Trophoblast cell (in vitro differentiated cells and primary cell): ENCODE data around the gene FPR3. TPM values are rescaled to one million over a fixed set of nuclear protein-coding genes. Genes with fewer than 3 reads are reported as not detected.
A peak's percentile ranks its signal among the peaks of the same experiment; 100 is the strongest.

ENCODE experiments used
- DNase-seq, 2 donors: peaks; one replicate each; pipeline ENCODE4 v3.0.0-alpha.2; 2016
- H2AFZ ChIP-seq: 2 replicates; pipeline ENCODE4 v1.6.1; 2013; ENCODE audit warnings: low read length, moderate library complexity, mild to moderate bottlenecking; ENCODE audit not compliant: insufficient read depth, poor library complexity
- H2AK5ac ChIP-seq: 2 replicates; pipeline ENCODE4 v1.6.1; 2013; ENCODE audit warnings: mild to moderate bottlenecking, low read length
- H2BK120ac ChIP-seq: 2 replicates; pipeline ENCODE4 v1.6.1; 2013; ENCODE audit warnings: low read length, mild to moderate bottlenecking, moderate library complexity; ENCODE audit not compliant: insufficient read depth, poor library complexity
- H2BK12ac ChIP-seq: 2 replicates; pipeline ENCODE4 v1.6.1; 2013; ENCODE audit warnings: mild to moderate bottlenecking, low read length, moderate library complexity
- H2BK5ac ChIP-seq: 2 replicates; pipeline ENCODE4 v1.6.1; 2013; ENCODE audit warnings: low read length, low read depth, moderate library complexity, mild to moderate bottlenecking; ENCODE audit not compliant: poor library complexity
- H3K14ac ChIP-seq: 2 replicates; pipeline ENCODE4 v1.6.1; 2013; ENCODE audit warnings: mild to moderate bottlenecking, low read length
- H3K18ac ChIP-seq: 2 replicates; pipeline ENCODE4 v1.6.1; 2013; ENCODE audit warnings: mild to moderate bottlenecking, low read length
- H3K23ac ChIP-seq: 2 replicates; pipeline ENCODE4 v1.6.1; 2013; ENCODE audit warnings: low read length
- H3K27ac ChIP-seq: 2 replicates; pipeline ENCODE4 v1.5.1; 2013; ENCODE audit warnings: low read depth, mild to moderate bottlenecking, inconsistent platforms, low read length, moderate library complexity
- H3K27me3 ChIP-seq: 2 replicates; pipeline ENCODE4 v1.6.1; 2013; ENCODE audit warnings: inconsistent platforms, mild to moderate bottlenecking, low read length, moderate library complexity; ENCODE audit not compliant: insufficient read depth
- H3K36me3 ChIP-seq, 2 experiments: 1 replicate in 1 of 2; 2 replicates in 1 of 2; pipeline ENCODE4 v1.6.1; 2013; ENCODE audit warnings: low read length in 2 of 2, mild to moderate bottlenecking in 2 of 2, moderate library complexity in 1 of 2; ENCODE audit not compliant: insufficient read depth in 2 of 2, control insufficient read depth in 1 of 2
- H3K4ac ChIP-seq: 2 replicates; pipeline ENCODE4 v1.6.1; 2013; ENCODE audit warnings: low read depth, mild to moderate bottlenecking, low read length, moderate library complexity
- H3K4me1 ChIP-seq, 2 experiments: 1 replicate in 1 of 2; 2 replicates in 1 of 2; pipeline ENCODE4 v1.6.1; 2013; ENCODE audit warnings: low read length in 2 of 2, mild to moderate bottlenecking in 2 of 2, moderate library complexity in 1 of 2; ENCODE audit not compliant: insufficient read depth in 2 of 2, control insufficient read depth in 1 of 2
- H3K4me2 ChIP-seq: 2 replicates; pipeline ENCODE4 v1.6.1; 2013; ENCODE audit warnings: inconsistent platforms, mild to moderate bottlenecking, low read length, moderate library complexity
- H3K4me3 ChIP-seq: 2 replicates; pipeline ENCODE4 v1.5.1; 2013; ENCODE audit warnings: mild to moderate bottlenecking, low read depth, low read length, inconsistent platforms
- H3K79me1 ChIP-seq: one replicate; pipeline ENCODE4 v1.6.1; 2013; ENCODE audit warnings: low read length
- H3K79me2 ChIP-seq: 2 replicates; pipeline ENCODE4 v1.6.1; 2013; ENCODE audit warnings: low read length, mild to moderate bottlenecking; ENCODE audit not compliant: control insufficient read depth, insufficient read depth, poor library complexity
- H3K9ac ChIP-seq: 2 replicates; pipeline ENCODE4 v1.6.1; 2013; ENCODE audit warnings: mild to moderate bottlenecking, low read length
- H3K9me3 ChIP-seq: 2 replicates; pipeline ENCODE4 v1.6.1; 2013; ENCODE audit warnings: low read depth, mild to moderate bottlenecking, control low read depth, inconsistent platforms, low read length; ENCODE audit not compliant: insufficient read depth
- H4K12ac ChIP-seq: 2 replicates; pipeline ENCODE4 v1.6.1; 2013; ENCODE audit warnings: low read depth, mild to moderate bottlenecking, low read length, moderate library complexity
- H4K8ac ChIP-seq: 2 replicates; pipeline ENCODE4 v1.6.1; 2013; ENCODE audit warnings: low read depth, mild to moderate bottlenecking, low read length, moderate library complexity
- H4K91ac ChIP-seq: one replicate; pipeline ENCODE4 v1.6.1; 2013; ENCODE audit warnings: low read depth, mild to moderate bottlenecking, low read length, moderate library complexity
- WGBS: extraction: QIAGEN DNeasy Blood & Tissue Kit; methylation state at CpG from one replicate; pipeline ENCODE4 v1.1.7; 2013; ENCODE audit warnings: missing lambda C conversion rate; ENCODE audit not compliant: insufficient read length, insufficient coverage; ENCODE audit errors: extremely low coverage; 5-methylcytosine and 5-hydroxymethylcytosine counted together
- polyA plus RNA-seq: library from polyadenylated mRNA; stranded (reverse); fragments of 200-250 nt; gene quantifications from 2 replicates; pipeline ENCODE4 v1.2.3, GENCODE V29; 2013

The FPR3 gene, protein sequence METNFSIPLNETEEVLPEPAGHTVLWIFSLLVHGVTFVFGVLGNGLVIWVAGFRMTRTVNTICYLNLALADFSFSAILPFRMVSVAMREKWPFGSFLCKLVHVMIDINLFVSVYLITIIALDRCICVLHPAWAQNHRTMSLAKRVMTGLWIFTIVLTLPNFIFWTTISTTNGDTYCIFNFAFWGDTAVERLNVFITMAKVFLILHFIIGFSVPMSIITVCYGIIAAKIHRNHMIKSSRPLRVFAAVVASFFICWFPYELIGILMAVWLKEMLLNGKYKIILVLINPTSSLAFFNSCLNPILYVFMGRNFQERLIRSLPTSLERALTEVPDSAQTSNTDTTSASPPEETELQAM
- 0.03 and 0.04 TPM in 2 replicates for polyA plus RNA-seq

DNA sequence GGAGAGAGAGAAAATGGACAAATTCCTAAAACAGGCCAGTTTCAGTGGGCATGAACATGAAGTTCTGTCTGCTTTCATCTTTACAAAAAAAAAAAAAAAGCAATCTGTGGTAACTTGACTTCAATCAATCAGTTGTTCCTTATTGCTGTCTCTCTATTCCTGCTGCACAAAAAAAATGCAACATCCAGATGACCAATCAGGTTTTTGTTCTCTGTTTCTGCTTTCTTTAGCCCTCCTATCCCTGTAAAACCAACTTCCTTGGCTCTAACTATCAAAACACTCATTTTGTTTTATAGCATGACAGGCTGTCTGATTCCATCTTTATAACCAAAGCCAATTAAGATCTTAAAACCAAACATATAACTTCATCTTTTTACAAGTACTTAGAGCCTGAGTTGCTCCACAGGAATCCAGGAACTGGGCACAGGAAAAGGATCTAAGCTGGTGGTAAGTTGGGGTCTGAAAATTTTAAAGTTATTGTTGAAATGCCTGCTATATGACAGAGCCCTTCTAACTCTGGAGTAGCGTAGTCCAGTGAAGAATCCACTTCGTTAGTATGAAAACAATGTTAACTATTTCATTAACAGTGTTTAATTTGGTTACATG is at the start of gene FPR3:
Gene FPR3 (plus strand): TSS at position 273 of the 606 bp plus-strand sequence. CDS start 28,592 bp downstream, outside the sequence.
- H3K4me2 ChIP-seq: no peak within 1 kb of the TSS
- peaks cover 10% of the 10 kb centered on the region for H3K79me1 ChIP-seq
- H3K27me3 ChIP-seq: no peaks in the 10 kb centered on the region
- no peak within 1 kb of the TSS for H2BK120ac ChIP-seq
- no peak within 1 kb of the TSS for H3K9ac ChIP-seq
- no peak within 1 kb of the TSS for H3K4me3 ChIP-seq
- no peak within 1 kb of the TSS for H4K8ac ChIP-seq
- no peak within 1 kb of the TSS for H3K4ac ChIP-seq
- H3K23ac ChIP-seq: no peak within 1 kb of the TSS
- H2BK12ac ChIP-seq: no peak within 1 kb of the TSS
- H3K18ac ChIP-seq: no peak within 1 kb of the TSS
- no peak within 1 kb of the TSS for H3K14ac ChIP-seq
- no peaks in the 10 kb centered on the region for H3K36me3 ChIP-seq
- WGBS: no CpG with 5 or more reads among the region's 2 CpGs
- peaks cover 6 to 11% of the 10 kb centered on the region in 2 experiments for H3K4me1 ChIP-seq
- no peak within 1 kb of the TSS for H4K12ac ChIP-seq
- no peak within 1 kb of the TSS for H2AK5ac ChIP-seq
- H4K91ac ChIP-seq: no peak within 1 kb of the TSS
- H3K79me2 ChIP-seq: no peaks in the 10 kb centered on the region
- H2BK5ac ChIP-seq: no peak within 1 kb of the TSS
- H2AFZ ChIP-seq: no peak within 1 kb of the TSS
- no peak within 1 kb of the TSS for H3K27ac ChIP-seq
- peaks cover 7% of the 10 kb centered on the region for H3K9me3 ChIP-seq
- DNase-seq: peak in 1 of 2 donors; percentile 18

DNA sequence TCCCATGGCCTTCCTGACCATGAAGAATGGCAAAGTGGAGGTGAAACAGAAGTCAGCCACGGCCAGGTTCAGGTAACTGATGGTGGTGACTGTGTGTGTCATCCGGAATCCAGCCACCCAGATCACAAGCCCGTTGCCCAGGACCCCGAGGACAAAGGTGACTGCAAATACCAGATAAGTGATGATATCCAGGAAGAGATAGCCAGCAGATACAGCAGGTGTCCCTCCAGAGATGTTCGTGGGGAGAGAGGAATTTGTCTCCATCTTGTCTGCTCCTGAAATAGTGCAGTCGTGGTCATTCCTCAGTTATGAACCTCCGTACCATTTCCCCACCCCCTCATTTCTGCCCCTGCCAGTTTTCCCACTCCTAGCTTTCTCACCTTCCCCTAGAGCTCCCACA is 48.2 kb upstream of the FPR3 start:
- WGBS: no CpG with 5 or more reads among the region's 7 CpGs
- Histone ChIP-seq H2BK120ac (no peak overlapping the region), H2AK5ac (no peak overlapping the region)

DNA sequence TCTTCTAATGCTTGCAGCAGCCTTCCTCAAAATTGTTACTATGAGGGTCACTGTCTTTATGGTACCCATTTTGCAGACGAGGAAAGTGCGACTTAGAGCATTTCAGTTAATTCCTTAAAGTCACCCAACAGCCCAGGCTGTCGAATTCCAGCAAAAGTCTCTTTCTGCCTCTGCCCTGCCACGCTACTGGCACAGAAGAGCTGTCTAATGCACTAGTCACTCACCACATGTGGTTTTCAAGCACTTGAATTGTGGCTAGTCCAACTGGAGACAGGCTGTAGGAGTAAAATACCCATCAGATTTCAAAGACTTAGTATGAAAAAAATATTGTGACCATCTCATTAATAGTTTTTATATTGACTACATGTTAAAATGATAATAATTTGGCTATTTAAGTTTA is 45.0 kb upstream of the FPR3 start:
- H4K12ac ChIP-seq: no peak overlapping the region
- no peaks in the 10 kb centered on the region for H3K36me3 ChIP-seq
- H4K8ac ChIP-seq: no peak overlapping the region
- no peaks in the 10 kb centered on the region for H3K79me2 ChIP-seq
- H2BK5ac ChIP-seq: no peak overlapping the region
- H3K4me3 ChIP-seq: no peak overlapping the region
- H2BK12ac ChIP-seq: no peak overlapping the region
- H3K23ac ChIP-seq: no peak overlapping the region
- no peak overlapping the region for H3K4me2 ChIP-seq
- H2AFZ ChIP-seq: no peak overlapping the region
- H2BK120ac ChIP-seq: no peak overlapping the region
- H3K9me3 ChIP-seq: peaks cover 7% of the 10 kb centered on the region
- H3K9ac ChIP-seq: no peak overlapping the region
- no peaks in the 10 kb centered on the region for H3K79me1 ChIP-seq
- no peak for DNase-seq
- no peak overlapping the region for H3K14ac ChIP-seq
- no peaks in the 10 kb centered on the region for H3K27me3 ChIP-seq
- H3K27ac ChIP-seq: no peak overlapping the region
- WGBS: no CpG with 5 or more reads among the region's 4 CpGs
- H2AK5ac ChIP-seq: no peak overlapping the region
- no peak overlapping the region for H4K91ac ChIP-seq
- H3K4ac ChIP-seq: no peak overlapping the region
- H3K18ac ChIP-seq: no peak overlapping the region
- no peaks in the 10 kb centered on the region for H3K4me1 ChIP-seq

More for the DNA sequence above, 48.2 kb upstream of the FPR3 start:
- Histone ChIP-seq H4K8ac (no peak overlapping the region), H3K27me3 (no peaks in the 10 kb centered on the region), H4K12ac (no peak overlapping the region), H3K14ac (no peak overlapping the region), H3K27ac (no peak overlapping the region), H4K91ac (no peak overlapping the region), H3K9ac (no peak overlapping the region), H3K79me1 (no peaks in the 10 kb centered on the region), H3K36me3 (no peaks in the 10 kb centered on the region), H3K9me3 (peaks cover 7% of the 10 kb centered on the region), H3K4me1 (no peaks in the 10 kb centered on the region), H3K23ac (no peak overlapping the region), H3K79me2 (no peaks in the 10 kb centered on the region), H2BK12ac (no peak overlapping the region), H3K4ac (no peak overlapping the region), H3K18ac (no peak overlapping the region), H3K4me3 (no peak overlapping the region), H2BK5ac (no peak overlapping the region), H3K4me2 (no peak overlapping the region), H2AFZ (no peak overlapping the region)
- peak; percentile 56 to 68 for DNase-seq

DNA sequence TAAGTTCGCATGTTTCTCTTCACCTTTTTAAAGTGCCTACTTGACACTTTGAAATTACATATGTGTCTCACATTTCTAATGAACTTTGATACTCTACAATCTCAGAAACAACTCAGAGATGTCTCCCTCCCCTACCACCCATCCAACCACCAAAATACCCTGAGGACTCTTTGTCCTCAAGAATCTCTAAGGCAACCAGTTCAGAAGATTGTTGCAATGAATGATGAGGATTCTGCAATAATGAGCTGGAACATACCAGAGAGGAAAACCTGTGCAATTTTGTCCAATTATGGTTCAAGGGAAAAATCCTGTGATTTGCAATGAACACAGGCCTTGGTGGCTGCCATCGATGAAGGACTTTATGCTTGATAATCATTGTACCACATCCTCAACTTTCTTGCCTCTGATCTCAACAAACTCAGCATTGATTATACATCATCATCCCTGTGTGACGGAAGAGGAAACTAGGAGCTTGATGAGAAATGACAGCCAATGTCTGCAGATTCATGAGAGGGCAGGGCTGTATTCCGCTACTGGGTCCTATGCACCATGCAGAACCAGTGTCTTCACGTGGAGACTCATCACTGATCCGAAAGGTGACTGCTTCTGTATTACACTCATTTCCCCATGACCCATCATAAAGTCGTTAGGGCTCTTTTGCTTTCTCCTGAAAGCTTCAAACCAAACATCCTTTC is 44.4 kb upstream of the FPR3 start:
- Histone ChIP-seq H2BK12ac (no peak overlapping the region), H2AK5ac (no peak overlapping the region), H2AFZ (no peak overlapping the region), H2BK120ac (no peak overlapping the region), H4K12ac (no peak overlapping the region), H3K4me2 (no peak overlapping the region), H3K27me3 (no peaks in the 10 kb centered on the region), H3K4me1 (no peaks in the 10 kb centered on the region), H3K79me2 (no peaks in the 10 kb centered on the region), H3K4ac (no peak overlapping the region), H3K23ac (no peak overlapping the region), H3K14ac (no peak overlapping the region), H3K79me1 (no peaks in the 10 kb centered on the region), H4K91ac (no peak overlapping the region), H3K27ac (no peak overlapping the region), H3K9ac (no peak overlapping the region), H3K18ac (no peak overlapping the region), H4K8ac (no peak overlapping the region), H3K9me3 (peaks cover 7% of the 10 kb centered on the region), H2BK5ac (no peak overlapping the region), H3K4me3 (no peak overlapping the region), H3K36me3 (no peaks in the 10 kb centered on the region)
- peak in 1 of 2 donors; percentile 74 for DNase-seq
- WGBS: no CpG with 5 or more reads among the region's 7 CpGs
